Measurements from ENCODE around the gene SLC48A1.

SLC48A1 gene

GRCh38 chr12:47828976-47829482 lies 56.0 kb downstream of the SLC48A1 start:
- DNase-seq, result peak; percentile 81

GRCh38 chr12:47829584-47829983 lies 56.5 kb downstream of the SLC48A1 start:
- DNase-seq, result no peak

Data from NCI-H226 (cell line).